T1000 (cell line): ENCODE data around the gene XRCC4.
A peak's percentile ranks its signal among the peaks of the same experiment; 100 is the strongest.

ENCODE experiments used
- DNase-seq: peaks from one replicate; lab custom pipeline; 2025; ENCODE audit warnings: mixed read lengths; lab: John Stamatoyannopoulos, UW

The XRCC4 gene

DNA sequence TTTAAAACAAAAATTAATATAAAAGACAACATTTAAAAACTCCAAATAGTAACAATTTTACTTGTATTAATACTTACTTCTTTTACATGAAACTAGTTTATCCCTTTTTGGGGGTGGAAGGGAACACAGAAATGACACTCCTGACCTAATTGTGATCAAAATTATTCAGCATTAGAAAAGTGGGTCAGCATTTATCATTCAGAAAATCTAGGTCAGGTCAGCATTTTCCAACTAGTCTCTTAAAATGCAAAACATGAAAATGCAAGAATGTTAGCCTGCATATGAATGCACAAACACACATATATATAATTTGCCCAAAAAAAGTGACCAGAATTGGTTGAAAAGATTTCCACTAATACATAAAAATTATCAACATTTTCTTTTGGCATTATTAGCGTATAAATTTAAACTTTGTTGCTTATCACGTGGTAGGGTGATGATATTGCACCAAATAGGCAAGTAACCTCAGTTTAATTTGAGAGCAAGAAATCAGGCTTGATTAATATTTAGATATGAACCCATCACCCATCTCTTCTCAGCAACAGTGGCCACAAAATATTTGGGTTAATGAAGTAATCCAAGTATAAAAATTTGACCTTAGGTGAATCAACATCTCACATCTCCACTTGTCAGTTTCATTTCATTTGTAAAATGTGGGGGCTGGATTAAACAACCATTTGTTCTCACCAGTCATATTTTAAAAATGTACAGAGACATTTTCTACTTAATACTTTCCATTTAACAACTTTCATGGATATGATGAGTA is 5.9 kb upstream of the XRCC4 start:
- no peak for DNase-seq

- DNase-seq, result no peak
Observed at GRCh38 chr5:83072966-83073365, 4.4 kb upstream of the XRCC4 start.

DNA sequence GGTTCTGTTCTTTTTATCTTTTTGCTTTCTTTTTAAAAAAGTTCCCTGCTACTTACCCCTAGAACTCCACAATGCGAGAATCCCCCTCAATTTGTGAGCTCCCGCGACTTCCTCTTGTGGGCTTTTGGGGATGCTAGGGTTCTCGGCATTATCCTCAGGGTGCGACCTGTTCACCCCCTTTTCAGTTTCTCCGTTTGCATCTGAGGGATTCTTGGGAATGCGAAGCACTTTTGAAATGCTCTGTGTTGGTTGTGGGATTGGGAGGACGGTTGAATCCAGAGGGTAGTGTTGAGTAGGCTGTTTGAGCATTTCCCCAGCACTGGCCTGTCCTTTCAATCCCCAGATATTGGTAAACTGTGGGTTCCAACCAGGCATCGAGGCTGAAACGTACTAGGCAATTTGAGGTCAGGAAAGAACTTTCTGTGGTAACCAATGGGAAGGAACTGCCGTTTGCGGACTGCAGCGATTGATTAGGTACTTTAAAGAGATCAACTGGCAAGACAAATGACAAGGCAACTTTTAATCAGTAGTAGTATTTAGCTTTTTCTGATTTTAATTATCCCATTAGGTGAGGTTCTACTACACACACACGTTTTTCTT is 415 bp downstream of the XRCC4 start:
- DNase-seq, result no peak

DNA sequence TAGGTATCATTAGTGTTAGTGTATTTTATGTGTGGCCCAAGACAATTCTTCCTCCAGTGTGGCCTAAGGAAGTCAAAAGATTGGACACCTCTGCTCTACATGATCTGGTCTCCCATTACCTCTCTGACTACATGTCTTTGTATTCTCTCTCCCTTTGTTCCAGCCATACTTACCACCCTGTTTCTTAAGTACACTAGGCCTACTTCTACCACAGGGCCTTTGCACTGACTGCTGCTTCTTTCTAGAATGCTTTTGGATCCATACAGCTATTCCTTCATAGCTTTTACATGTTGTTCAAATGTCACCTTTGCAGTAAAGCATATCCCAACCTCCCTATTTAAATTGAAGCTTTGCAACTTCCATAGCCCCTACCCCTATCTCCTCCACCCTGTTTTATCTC is 5.4 kb downstream of the XRCC4 start:
- no peak for DNase-seq

- DNase-seq, result no peak
Observed at GRCh38 chr5:83084336-83084735, 7.0 kb downstream of the XRCC4 start.

DNA sequence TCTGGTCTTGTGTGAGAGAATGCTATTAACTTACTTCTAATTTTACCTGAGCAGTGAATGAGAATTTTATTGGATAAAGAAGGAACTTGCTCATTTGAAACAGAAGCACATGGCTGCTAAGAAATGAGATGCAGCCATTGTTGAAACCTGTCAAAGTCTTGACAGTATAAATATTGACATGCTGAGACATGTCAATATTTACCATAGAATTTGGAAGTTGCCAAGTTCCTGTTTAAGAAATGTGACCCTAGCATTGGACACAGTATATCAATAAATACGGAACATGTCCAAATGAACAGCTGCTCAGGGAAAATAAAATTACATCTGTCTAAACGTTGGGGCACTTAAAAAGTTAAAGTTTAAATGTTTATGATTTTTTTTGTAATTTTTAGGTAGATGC is 7.8 kb downstream of the XRCC4 start:
- DNase-seq, result no peak

DNA sequence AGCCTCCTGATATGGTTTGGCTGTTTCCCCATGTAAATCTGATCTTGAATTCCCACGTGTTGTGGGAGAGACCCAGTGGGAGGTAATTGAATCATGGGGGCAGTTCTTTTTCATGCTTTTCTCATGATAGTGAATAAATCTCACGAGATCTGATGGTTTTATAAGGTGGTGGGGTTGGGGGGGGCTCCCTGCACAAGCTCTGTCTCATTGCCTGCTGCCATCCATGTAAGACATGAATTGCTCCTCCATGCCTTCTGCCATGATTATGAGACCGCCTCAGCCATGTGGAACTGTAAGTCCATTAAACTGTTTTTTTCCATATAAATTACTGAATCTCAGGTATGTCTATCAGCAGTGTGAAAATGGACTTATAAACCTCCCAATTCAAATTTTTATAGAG is 12.8 kb downstream of the XRCC4 start:
- DNase-seq, result no peak

DNA sequence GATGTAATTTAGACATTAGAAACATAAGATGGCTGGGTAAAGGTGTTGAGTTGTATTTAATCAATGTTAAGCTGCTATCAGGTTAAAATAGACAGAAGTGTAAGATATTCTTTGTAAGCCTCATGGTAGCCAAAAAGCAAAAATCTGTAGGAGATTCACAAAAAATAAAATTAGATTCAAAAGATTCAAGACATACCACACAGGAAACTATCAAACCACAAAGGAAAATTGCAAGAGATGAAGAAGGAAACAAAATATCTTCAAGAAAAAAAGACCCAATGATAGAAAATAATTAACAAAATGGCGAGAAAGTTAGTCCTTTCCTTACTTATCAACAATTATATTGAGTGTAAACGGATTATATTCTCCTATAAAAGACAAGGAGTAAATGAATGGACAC is 15.3 kb downstream of the XRCC4 start:
- DNase-seq, result no peak

- no peak for DNase-seq
Observed at GRCh38 chr5:83093692-83094091, 16.3 kb downstream of the XRCC4 start.

GRCh38 chr5:83095163-83095956 is 18.0 kb downstream of the XRCC4 start:
- no peak for DNase-seq

GRCh38 chr5:83095957-83096539 is 18.7 kb downstream of the XRCC4 start:
- DNase-seq, result peak; percentile 21

- no peak for DNase-seq
Observed at GRCh38 chr5:83096660-83097339, 19.5 kb downstream of the XRCC4 start.

- DNase-seq, result no peak
Observed at GRCh38 chr5:83097689-83098231, 20.4 kb downstream of the XRCC4 start.

DNA sequence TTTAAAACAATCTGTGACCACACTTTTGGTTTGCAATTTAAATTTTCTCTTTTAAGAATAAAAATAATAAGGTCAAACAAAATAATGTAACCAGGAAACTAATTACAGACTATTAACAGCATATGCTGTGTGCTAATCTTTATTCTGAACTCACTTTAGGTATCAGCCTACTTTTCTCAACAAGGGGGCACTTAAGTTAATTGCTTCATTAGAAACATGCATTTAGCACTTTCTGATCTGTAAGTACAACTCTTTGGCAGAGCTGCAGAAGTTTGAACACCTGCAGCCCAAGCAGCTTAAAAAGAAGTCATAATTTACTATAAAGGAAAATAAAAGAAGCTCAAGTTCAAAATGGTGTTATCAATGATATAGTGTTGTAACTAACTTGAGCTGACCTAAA is 21.7 kb downstream of the XRCC4 start:
- no peak for DNase-seq

DNA sequence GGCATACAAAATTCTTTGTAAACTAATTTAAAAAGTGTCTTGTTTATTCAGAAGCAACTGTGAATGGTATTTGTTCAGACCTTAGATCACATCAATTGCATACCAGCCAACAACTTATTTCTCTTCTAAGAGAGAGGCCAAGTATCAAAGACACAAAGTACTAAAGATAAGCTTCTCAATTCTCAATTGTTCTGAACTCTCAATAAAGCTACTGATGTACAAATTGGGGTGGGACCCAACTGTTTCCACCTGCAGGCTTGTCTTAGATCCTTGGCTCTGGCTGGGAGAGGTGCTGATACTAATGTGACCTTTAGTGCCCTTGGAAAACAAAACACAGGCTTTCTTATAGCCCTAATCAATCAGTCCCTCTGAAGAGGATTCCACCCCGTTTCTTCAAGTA is 22.1 kb downstream of the XRCC4 start:
- DNase-seq, result no peak

DNA sequence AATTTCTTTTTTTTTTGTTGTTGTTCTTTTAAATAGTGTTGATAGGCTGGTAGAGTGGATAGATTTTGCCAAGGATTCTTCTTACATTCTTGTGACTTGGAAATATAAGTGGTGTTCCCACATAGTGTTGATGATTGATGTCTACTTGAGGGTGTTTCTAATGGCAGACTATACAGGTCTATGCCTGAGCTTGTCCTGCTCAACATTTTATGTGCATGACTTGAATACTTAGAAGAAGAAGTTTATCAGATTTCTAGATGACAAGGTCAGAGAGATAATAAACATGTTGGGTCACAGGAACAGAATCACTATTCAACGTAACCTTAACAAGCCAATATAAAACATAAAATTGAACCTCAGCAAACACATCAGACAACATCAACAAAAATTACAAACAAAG is 24.2 kb downstream of the XRCC4 start:
- DNase-seq, result no peak

DNA sequence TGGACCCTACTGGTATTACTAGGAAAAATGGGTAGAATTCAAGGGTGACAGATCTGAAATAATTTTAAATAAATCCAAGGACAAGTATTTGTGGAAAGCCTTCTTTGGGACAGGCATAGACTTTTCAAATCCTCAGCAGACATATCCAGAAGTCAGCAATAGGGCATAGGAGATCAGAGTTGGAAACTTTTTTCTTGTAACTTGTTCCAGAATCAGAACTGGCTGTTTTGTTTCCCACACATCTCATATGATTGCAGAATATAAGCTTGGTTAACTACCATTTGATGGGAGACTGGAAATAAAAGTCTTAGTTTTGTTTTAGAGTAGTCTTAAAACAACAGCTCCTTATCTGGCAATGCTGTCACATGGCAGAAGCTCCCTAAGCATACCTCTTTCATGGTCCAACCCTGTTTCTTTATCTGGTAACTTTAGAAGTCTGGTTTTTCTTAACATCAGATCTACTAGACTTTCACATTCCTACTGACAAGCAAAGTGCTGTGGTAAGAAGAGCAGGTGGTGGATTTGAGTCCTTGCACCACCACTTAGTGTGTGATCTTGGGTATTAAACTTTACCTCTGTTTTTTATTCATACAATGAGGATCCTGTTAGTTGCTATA is 25.1 kb downstream of the XRCC4 start:
- no peak for DNase-seq

GRCh38 chr5:83104021-83104420 is 26.7 kb downstream of the XRCC4 start:
- no peak for DNase-seq

DNA sequence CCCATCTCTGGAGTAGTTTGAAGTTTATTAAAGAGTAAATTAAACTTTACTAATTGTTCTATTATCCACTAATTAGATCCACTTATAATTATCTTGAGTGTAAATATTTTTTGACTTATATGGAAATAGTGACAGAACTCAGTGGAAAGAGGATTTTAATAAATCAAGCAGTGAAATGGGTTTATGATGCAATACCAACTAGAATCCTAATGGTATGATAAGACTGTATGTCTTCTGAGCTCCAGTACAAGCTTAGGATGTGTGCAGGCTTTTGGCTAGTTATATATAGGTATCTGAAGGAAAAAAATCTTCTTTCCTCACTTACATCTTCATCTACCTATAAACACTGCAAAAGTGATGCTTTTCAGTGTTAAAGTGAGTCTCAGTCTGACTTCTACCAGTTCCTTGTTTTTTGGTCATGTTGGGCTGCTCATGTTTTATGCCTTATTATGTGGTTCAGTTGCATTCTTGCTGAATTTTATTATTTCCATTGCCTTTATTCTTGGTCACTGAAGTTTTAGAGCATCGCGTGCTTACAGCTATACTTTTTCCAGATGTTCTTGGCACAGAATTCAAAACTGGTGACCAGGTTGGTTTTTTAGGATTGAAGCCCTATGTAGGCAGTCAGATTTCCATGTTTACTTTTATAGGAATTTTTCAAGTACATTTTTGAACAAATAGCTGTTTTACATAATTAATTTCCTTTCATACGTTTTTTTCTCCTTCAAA is 30.5 kb downstream of the XRCC4 start:
- no peak for DNase-seq

GRCh38 chr5:83109380-83109779 is 32.0 kb downstream of the XRCC4 start:
- DNase-seq, result no peak

DNA sequence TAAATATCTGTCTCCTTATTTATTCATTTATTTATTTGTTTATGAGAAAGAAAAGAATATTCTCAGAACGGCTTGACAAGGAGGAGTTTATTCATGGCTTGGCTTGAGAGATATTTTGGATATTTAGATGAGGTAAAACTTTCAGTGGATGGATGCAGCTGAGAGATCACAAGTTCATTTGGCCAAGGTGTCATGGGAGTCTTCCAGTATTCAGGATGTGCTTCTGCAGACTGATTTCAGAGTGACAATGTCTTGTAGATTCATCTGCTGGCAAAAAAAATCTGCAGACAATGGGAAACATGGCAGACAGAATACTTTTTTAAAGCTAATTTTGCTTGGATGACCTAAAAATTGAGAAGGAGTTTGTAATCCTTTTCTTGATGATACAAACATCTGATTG is 38.5 kb downstream of the XRCC4 start:
- DNase-seq, result no peak
